HG02943 (cell line): ENCODE results near the gene TMUB1.

ENCODE experiments used
- ATAC-seq: cut with Tn5 transposase; IDR thresholded peaks from one replicate; pipeline ENCODE4 v1.9.1; 2021; ENCODE audit warnings: mild to moderate bottlenecking, low read depth, moderate library complexity; ENCODE audit not compliant: unreplicated experiment

TMUB1 gene

DNA sequence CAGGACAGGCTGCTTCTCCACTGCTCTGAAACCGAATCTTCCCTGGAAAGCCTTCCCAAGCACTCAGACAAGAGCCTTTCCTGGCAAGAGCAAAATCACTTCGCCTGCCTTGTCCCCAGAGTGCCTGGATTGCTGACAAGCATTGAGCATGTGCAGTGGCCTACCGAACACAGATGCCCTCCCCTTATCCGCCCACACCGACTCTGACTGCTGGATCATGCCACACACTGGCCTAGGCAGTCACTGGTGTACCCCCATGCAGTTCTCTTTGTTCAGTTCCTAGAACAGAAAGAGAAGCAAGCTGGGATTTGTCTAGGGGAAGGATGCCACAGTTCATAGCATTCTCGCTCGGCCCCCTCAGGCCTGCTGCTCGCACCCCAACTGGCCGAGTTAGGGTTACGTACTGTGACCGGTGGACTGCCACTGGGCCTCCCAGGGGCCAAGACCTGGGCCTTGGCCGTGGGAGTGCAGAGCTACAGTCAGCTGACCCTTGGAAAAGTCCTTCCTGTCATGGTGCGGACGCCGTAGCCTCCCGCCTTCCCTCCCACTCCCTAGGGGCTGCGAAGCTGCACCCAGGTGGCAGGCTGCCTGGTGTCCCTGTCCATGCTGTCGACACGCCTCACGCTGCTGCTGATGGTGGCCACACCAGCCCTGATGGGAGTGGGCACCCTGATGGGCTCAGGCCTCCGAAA is 48.1 kb downstream of the TMUB1 start:
- no peak for ATAC-seq

DNA sequence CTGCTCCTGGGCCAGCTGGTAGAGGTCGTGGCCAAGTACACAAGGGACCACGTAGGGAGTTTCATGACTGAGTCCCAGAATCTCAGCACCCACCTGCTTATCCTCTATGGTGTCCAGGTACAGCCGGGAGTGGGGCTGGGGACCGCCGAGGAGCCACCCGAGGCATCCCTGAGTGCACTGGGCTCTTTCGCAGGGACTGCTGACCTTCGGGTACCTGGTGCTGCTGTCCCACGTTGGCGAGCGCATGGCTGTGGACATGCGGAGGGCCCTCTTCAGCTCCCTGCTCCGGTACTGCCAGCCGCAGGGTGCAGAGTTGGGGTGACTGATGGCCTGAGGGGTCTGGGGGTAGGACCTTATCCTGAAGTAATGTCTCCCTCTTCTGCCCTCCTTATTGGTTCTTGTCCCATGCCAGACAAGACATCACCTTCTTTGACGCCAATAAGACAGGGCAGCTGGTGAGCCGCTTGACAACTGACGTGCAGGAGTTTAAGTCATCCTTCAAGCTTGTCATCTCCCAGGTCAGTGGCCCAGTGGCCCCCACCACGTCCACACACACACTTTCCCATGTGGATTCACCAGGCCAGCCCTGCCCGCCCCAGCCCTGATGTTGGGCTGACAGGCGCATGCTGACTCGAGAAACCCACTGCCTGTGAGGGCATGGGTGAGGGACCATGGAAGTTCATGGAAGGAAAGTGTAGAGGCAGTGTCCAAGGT is 48.8 kb downstream of the TMUB1 start:
- ATAC-seq = no peak

DNA sequence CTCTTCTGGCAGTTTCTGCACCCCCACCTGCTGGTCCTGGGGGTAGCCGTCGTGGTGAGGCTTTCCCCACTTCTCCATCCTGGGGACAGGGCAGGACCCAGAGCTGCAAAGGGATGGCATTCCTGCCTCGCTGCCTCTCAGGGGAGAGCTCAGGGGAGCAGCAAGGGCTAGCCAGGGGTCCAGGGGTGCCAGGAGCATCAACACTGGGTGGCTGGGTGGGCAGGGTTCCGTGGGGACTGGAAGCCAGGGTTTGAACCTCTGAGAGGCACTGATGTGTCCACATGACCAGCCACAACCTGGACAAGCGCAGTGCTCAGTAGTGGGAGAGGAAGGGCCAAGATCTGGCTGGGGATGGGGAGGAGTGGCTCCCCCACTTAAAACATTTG is 49.4 kb downstream of the TMUB1 start:
- no peak for ATAC-seq

DNA sequence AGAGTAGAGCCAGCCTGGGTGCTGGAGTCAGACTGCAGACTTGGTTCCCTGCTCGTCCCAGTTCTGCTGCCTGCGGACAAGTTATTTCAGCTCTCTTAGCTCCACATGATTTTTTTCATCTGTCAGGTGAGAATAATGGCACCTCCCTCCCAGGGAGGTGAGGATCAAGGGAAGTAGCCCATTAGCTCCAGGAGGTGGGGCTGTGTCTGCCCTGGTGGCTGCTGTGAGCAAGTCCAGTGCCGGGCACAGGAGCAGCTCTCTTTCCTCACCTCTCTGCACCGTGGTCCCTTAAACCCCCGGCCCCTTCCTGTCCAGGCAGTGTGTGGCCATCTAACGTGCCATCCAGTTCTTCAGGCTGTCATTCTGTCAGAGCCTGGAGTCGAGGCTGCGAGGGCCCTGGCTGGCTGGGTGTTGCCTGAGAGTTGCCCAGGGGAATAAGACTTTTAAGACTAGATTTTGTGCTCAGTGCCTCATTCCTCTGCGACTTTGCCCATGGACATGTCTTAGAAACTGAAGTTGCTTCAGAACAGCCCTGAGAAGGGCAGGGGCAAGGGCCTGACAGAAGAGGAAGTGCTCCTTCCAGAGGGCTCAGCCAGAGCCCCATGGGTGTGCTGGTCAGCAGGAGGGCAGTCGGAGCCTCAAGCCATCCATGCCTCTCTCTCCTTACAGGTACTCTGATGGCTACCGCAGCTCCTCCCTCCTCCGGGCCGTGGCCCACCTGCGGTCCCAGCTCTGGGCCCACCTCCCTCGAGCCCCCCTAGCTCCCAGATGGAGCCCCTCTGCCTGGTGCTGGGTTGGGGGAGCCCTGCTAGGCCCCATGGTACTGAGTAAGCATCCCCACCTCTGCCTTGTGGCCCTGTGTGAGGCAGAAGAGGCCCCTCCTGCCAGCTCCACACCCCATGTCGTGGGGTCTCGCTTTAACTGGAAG is 50.1 kb downstream of the TMUB1 start:
- no peak for ATAC-seq
